H1 (cell line): ENCODE results near the gene PLXNB3. TPM values are rescaled to one million over a fixed set of nuclear protein-coding genes. Genes with fewer than 3 reads are reported as not detected.

Source experiments
- CTCF ChIA-PET: fragments of 300-600 bp; sonication (Branson Sonifier 250); formaldehyde crosslinking; loops from one replicate; lab custom pipeline; 2021; ENCODE audit not compliant: partially characterized antibody; lab: Charles Lee
- POLR2A ChIA-PET: fragments of 300-600 bp; sonication (Branson Sonifier 250); formaldehyde crosslinking; loops from one replicate; lab custom pipeline; 2021; ENCODE audit warnings: inconsistent platforms; ENCODE audit not compliant: partially characterized antibody; lab: Charles Lee
- DNase-seq, 2 experiments: peaks; one replicate each; pipeline versions ENCODE4 v3.0.0 to v3.0.0-alpha.2; 2010 to 2022; ENCODE audit warnings: low spot score in 2 of 2, low read depth in 1 of 2, mixed read lengths in 1 of 2
- FAIRE-seq: peaks from 2 replicates; lab custom pipeline; 2011; peaks lifted over from hg19 to GRCh38; lab: Jason Lieb, UNC
- H2AFZ ChIP-seq: 2 replicates; pipeline ENCODE4 v1.8.1; 2012; ENCODE audit warnings: low read length, inconsistent platforms
- H2AK5ac ChIP-seq: 2 replicates; pipeline ENCODE4 v1.6.1; 2013; ENCODE audit warnings: low read depth, low read length
- H2BK120ac ChIP-seq: replicated peaks from 2 replicates; pipeline ENCODE3; 2013; ENCODE audit warnings: low read depth, low read length, inconsistent platforms
- H2BK12ac ChIP-seq: 2 replicates; pipeline ENCODE4 v1.6.1; 2013; ENCODE audit warnings: low read depth, low read length
- H2BK15ac ChIP-seq: 2 replicates; pipeline ENCODE4 v1.6.1; 2013; ENCODE audit warnings: low read length
- H2BK20ac ChIP-seq: 2 replicates; pipeline ENCODE4 v1.6.1; 2013; ENCODE audit warnings: low read length
- H2BK5ac ChIP-seq: 2 replicates; pipeline ENCODE4 v1.6.1; 2013; ENCODE audit warnings: low read depth, low read length
- H3K14ac ChIP-seq: 2 replicates; pipeline ENCODE4 v1.6.1; 2013; ENCODE audit warnings: inconsistent platforms; ENCODE audit not compliant: insufficient read length
- H3K18ac ChIP-seq: 2 replicates; pipeline ENCODE4 v1.6.1; 2013; ENCODE audit warnings: low read length; ENCODE audit errors: extremely low read depth
- H3K23ac ChIP-seq: 2 replicates; pipeline ENCODE4 v1.6.1; 2013; ENCODE audit warnings: inconsistent platforms; ENCODE audit not compliant: insufficient read length
- H3K23me2 ChIP-seq: 2 replicates; pipeline ENCODE4 v1.6.1; 2013; ENCODE audit warnings: low read depth, low read length
- H3K27ac ChIP-seq: 2 replicates; pipeline ENCODE4 v1.6.1; 2011; ENCODE audit warnings: low read depth, low read length, inconsistent platforms
- H3K27me3 ChIP-seq, 4 experiments: replicated peaks in 1 of 4; 1 replicate in 1 of 4; 2 replicates in 3 of 4; pipeline versions ENCODE4 v1.6.1 to v1.8.1; 2011 to 2013; ENCODE audit warnings: low read length in 3 of 4, mild to moderate bottlenecking in 3 of 4, inconsistent platforms in 2 of 4, mixed read lengths in 2 of 4, moderate library complexity in 1 of 4; ENCODE audit not compliant: control insufficient read depth in 3 of 4, insufficient read depth in 3 of 4; ENCODE audit errors: extremely low read depth in 1 of 4
- H3K36me3 ChIP-seq, 4 experiments: 2 replicates each; pipeline versions ENCODE4 v1.6.1 to v1.8.1; 2011 to 2013; ENCODE audit warnings: mild to moderate bottlenecking in 4 of 4, low read length in 3 of 4, moderate library complexity in 2 of 4, control low read depth in 1 of 4, inconsistent platforms in 1 of 4; ENCODE audit not compliant: insufficient read depth in 4 of 4, control insufficient read depth in 2 of 4
- H3K4ac ChIP-seq: replicated peaks from 2 replicates; pipeline ENCODE3; 2013; ENCODE audit warnings: low read length, low read depth, mixed read lengths, inconsistent platforms; ENCODE audit not compliant: insufficient read length
- H3K4me1 ChIP-seq, 4 experiments: replicated peaks in 1 of 4; 1 replicate in 1 of 4; 2 replicates in 3 of 4; pipeline versions ENCODE4 v1.6.1 to v1.8.1; 2011 to 2013; ENCODE audit warnings: low read length in 3 of 4, inconsistent platforms in 2 of 4, mixed read lengths in 1 of 4; ENCODE audit not compliant: insufficient read depth in 4 of 4, control insufficient read depth in 3 of 4
- H3K4me2 ChIP-seq, 2 experiments: 2 replicates each; pipeline versions ENCODE4 v1.6.1 to v1.8.1; 2011 to 2013; ENCODE audit warnings: low read depth in 2 of 2, low read length in 2 of 2, control low read depth in 1 of 2, inconsistent platforms in 1 of 2, mild to moderate bottlenecking in 1 of 2; ENCODE audit not compliant: insufficient read depth in 1 of 2
- H3K4me3 ChIP-seq, 4 experiments: fragments of 200-600, 300-600 bp in 1 of 4; sonication (generic), shearing (Covaris generic), sonication (Bioruptor Twin) in 1 of 4; 2 replicates each; pipeline versions ENCODE4 v1.5.1 to v1.8.1; 2011 to 2016; ENCODE audit warnings: low read length in 4 of 4, low read depth in 3 of 4, control low read depth in 2 of 4, inconsistent platforms in 2 of 4, mild to moderate bottlenecking in 2 of 4, mixed read lengths in 1 of 4, moderate library complexity in 1 of 4; ENCODE audit not compliant: insufficient read depth in 2 of 4; ENCODE audit errors: extremely low read depth in 1 of 4
- H3K56ac ChIP-seq: replicated peaks from 2 replicates; pipeline ENCODE3; 2013; ENCODE audit warnings: low read depth, mild to moderate bottlenecking, mixed read lengths, low read length, inconsistent platforms; ENCODE audit not compliant: insufficient read length
- H3K79me1 ChIP-seq: 2 replicates; pipeline ENCODE4 v1.6.1; 2013; ENCODE audit warnings: low read depth, low read length, control low read depth
- H3K79me2 ChIP-seq, 2 experiments: 2 replicates each; pipeline versions ENCODE4 v1.6.1 to v1.8.1; 2012 to 2013; ENCODE audit warnings: low read length in 2 of 2, mild to moderate bottlenecking in 2 of 2, inconsistent platforms in 1 of 2; ENCODE audit not compliant: insufficient read depth in 2 of 2, control insufficient read depth in 1 of 2
- H3K9ac ChIP-seq, 4 experiments: replicated peaks in 1 of 4; 1 replicate in 1 of 4; 2 replicates in 3 of 4; pipeline versions ENCODE4 v1.6.1 to v1.8.1; 2011 to 2013; ENCODE audit warnings: low read depth in 3 of 4, low read length in 3 of 4, control low read depth in 2 of 4, mild to moderate bottlenecking in 2 of 4, moderate library complexity in 2 of 4, inconsistent platforms in 1 of 4; ENCODE audit errors: extremely low read depth in 1 of 4
- H3K9me3 ChIP-seq, 2 experiments: 2 replicates each; pipeline versions ENCODE4 v1.6.1 to v1.8.1; 2012 to 2013; ENCODE audit warnings: mild to moderate bottlenecking in 2 of 2, moderate library complexity in 2 of 2, control low read depth in 1 of 2, inconsistent platforms in 1 of 2, low read depth in 1 of 2, low read length in 1 of 2, mixed read lengths in 1 of 2; ENCODE audit not compliant: insufficient read depth in 2 of 2
- H4K20me1 ChIP-seq, 2 experiments: replicated peaks in 1 of 2; 2 replicates each; pipeline versions ENCODE3 to v1.8.1; 2011 to 2013; ENCODE audit warnings: inconsistent platforms in 2 of 2, low read length in 2 of 2, mild to moderate bottlenecking in 1 of 2; ENCODE audit not compliant: insufficient read depth in 2 of 2, control insufficient read depth in 1 of 2
- H4K5ac ChIP-seq: 2 replicates; pipeline ENCODE4 v1.6.1; 2013; ENCODE audit warnings: low read length, low read depth, mixed read lengths, inconsistent platforms; ENCODE audit not compliant: insufficient read length
- H4K8ac ChIP-seq: 2 replicates; pipeline ENCODE4 v1.8.0; 2013; ENCODE audit warnings: mild to moderate bottlenecking, moderate library complexity, low read length, inconsistent platforms; ENCODE audit not compliant: insufficient read depth; ENCODE audit errors: extremely low read depth
- H4K91ac ChIP-seq: replicated peaks from 2 replicates; pipeline ENCODE3; 2013; ENCODE audit warnings: low read length, mixed read lengths, inconsistent platforms; ENCODE audit not compliant: insufficient read length
- BRCA1 ChIP-seq: IDR thresholded peaks from 2 replicates; pipeline ENCODE4 v1.6.1; 2012; ENCODE audit warnings: low read depth, low read length, improper control_type of control experiment
- JUN ChIP-seq: IDR thresholded peaks from 2 replicates; pipeline ENCODE4 v1.6.1; 2011; ENCODE audit warnings: low read depth, mild to moderate bottlenecking, improper control_type of control experiment, low read length
- SIN3A ChIP-seq, 2 experiments: IDR thresholded peaks in 1 of 2; conservative IDR thresholded peaks in 1 of 2; 2 replicates each; pipeline ENCODE4 v1.6.1; 2011 to 2012; ENCODE audit warnings: low read length in 2 of 2, improper control_type of control experiment in 1 of 2, low read depth in 1 of 2, mild to moderate bottlenecking in 1 of 2
- SRF ChIP-seq: IDR thresholded peaks from 2 replicates; pipeline ENCODE4 v1.6.1; 2011; ENCODE audit warnings: mild to moderate bottlenecking, low read depth, low read length, moderate library complexity
- WGBS, 2 experiments: shearing (Covaris generic) in 1 of 2; methylation state at CpG; one replicate each; pipeline versions ENCODE4 v1.1.6 to v1.1.7; 2013 to 2015; ENCODE audit warnings: low lambda C conversion rate in 2 of 2, mixed read lengths in 2 of 2, inconsistent platforms in 1 of 2, low coverage in 1 of 2, missing lambda C conversion rate in 1 of 2; ENCODE audit not compliant: insufficient replicate concordance in 2 of 2, insufficient coverage in 1 of 2, insufficient read length in 1 of 2; ENCODE audit errors: extremely low coverage in 1 of 2, missing lambda C conversion rate in 1 of 2; 5-methylcytosine and 5-hydroxymethylcytosine counted together
- polyA plus RNA-seq, 7 experiments: library from polyadenylated mRNA; depleted of rRNA in 3 of 7; stranded (reverse) in 5 of 7; unstranded in 2 of 7; fragments of >200 nt in 5 of 7; fragments of 200-250 nt in 2 of 7; gene quantifications; 1 replicate in 5 of 7; 2 replicates in 1 of 7; 4 replicates in 1 of 7; pipeline versions ENCODE4 v1.2.1 to v1.2.3, GENCODE V29; 2011 to 2013; ENCODE audit warnings: missing spikeins in 2 of 7, mixed read lengths in 2 of 7
- total RNA-seq: library from RNA; stranded (reverse); fragmentation: NEBNext Ultra II Directional; extraction: Animal tissue kit (Norgen Biotek cat#: 25700); gene quantifications from 2 replicates; pipeline ENCODE4 v1.2.1, GENCODE V29; 2021
- TF ChIP-seq, protein P1 (sequence below): IDR thresholded peaks from 2 replicates; pipeline ENCODE4 v1.6.1; 2011; ENCODE audit warnings: low read length, improper control_type of control experiment

The PLXNB3 gene
- total and polyA plus RNA-seq, 2 of the 8 experiments (the other 6 are each of a cell fraction or from before 2014, with no cell fraction given): 1.2 to 2.7 TPM

DNA sequence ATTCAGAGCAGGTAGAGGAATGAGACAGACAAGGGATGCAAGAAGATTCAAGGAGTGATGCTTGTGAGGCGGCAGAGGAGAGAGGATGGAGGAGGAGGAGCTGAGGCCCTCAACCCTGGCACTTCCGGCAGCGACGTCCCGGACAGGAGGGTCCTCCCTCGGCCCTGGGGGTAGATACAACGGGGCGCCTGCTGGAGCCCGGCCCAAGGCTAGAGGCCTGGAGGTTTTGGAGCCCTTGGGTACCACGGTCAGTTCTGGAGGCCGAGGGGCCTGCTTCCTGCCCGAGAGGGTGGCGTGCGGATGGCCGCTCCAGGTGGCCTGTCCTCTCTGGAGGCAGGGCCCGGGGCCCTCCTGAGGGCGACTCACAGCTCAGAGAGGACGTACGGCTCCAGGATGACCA is 43.9 kb downstream of the PLXNB3 start:
- Histone ChIP-seq H2BK20ac (no peak overlapping the region), H2BK5ac (no peak overlapping the region), H2BK12ac (no peak overlapping the region), H3K79me2 (peaks cover 0 to 53% of the 10 kb centered on the region in 2 experiments; a peak in 3 of 4 replicates), H2BK120ac (no peak overlapping the region), H3K9ac (no peak overlapping the region), H2AFZ (no peak overlapping the region), H2AK5ac (no peak overlapping the region), H3K4me1 (peaks cover 0 to 10% (median 5%) of the 10 kb centered on the region in 4 experiments; a peak in 3 of 7 replicates), H3K56ac (no peak overlapping the region), H3K18ac (no peak overlapping the region), H3K4me2 (no peak overlapping the region), H3K4me3 (no peak overlapping the region), H3K23ac (no peak overlapping the region), H3K36me3 (peaks cover 0 to 21% (median 0%) of the 10 kb centered on the region in 4 experiments; a peak in 2 of 8 replicates), H2BK15ac (no peak overlapping the region), H3K27me3 (no peaks in the 10 kb centered on the region), H3K4ac (no peak overlapping the region), H3K79me1 (peaks cover 3% of the 10 kb centered on the region), H4K20me1 (peaks cover 0 to 21% of the 10 kb centered on the region in 2 experiments), H3K27ac (no peak overlapping the region), H4K91ac (no peak overlapping the region), H3K14ac (no peak overlapping the region), H3K23me2 (no peaks in the 10 kb centered on the region), H4K5ac (no peak overlapping the region), H3K9me3 (no peaks in the 10 kb centered on the region), H4K8ac (no peak overlapping the region)
- no peak for FAIRE-seq
- DNase-seq: no peak
- ChIA-PET CTCF (interaction anchor here (0.8 to 1.5 kb wide), 5 partner anchors 9 to 45 kb away, joined by 3 to 5 read pairs (median 3); no protein-coding TSS in a partner anchor), POLR2A (interaction anchor here (1.9 to 5.4 kb wide), 3 partner anchors 9 to 13 kb away, joined by 8 to 22 read pairs (median 14); partner anchors contain the start of genes IDH3G and SSR4)
- 79% methylated on average over 4 of the region's 19 CpGs; no CpG with 5 or more reads in 1 of the 2 experiments for WGBS, 2 experiments
- TF ChIP-seq BRCA1 (no peak), JUN (no peak), SIN3A (conservative IDR thresholded peaks at IDR 0.05 in 1 of 2, IDR thresholded peaks at IDR 0.05 in 1 of 2; ENCODE audit: low read depth in 1 of 2, low read length in 2 of 2) (no peak), SRF (no peak)
- TF ChIP-seq, protein P1, sequence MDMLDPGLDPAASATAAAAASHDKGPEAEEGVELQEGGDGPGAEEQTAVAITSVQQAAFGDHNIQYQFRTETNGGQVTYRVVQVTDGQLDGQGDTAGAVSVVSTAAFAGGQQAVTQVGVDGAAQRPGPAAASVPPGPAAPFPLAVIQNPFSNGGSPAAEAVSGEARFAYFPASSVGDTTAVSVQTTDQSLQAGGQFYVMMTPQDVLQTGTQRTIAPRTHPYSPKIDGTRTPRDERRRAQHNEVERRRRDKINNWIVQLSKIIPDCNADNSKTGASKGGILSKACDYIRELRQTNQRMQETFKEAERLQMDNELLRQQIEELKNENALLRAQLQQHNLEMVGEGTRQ: no peak
